HS-5 (cell line): ENCODE measurements around the gene SGCD.
A peak's percentile ranks its signal among the peaks of the same experiment; 100 is the strongest.

Experiments
- DNase-seq: peaks from one replicate; pipeline ENCODE4 v3.0.0-alpha.2; 2012; ENCODE audit warnings: low read depth

SGCD gene

DNA sequence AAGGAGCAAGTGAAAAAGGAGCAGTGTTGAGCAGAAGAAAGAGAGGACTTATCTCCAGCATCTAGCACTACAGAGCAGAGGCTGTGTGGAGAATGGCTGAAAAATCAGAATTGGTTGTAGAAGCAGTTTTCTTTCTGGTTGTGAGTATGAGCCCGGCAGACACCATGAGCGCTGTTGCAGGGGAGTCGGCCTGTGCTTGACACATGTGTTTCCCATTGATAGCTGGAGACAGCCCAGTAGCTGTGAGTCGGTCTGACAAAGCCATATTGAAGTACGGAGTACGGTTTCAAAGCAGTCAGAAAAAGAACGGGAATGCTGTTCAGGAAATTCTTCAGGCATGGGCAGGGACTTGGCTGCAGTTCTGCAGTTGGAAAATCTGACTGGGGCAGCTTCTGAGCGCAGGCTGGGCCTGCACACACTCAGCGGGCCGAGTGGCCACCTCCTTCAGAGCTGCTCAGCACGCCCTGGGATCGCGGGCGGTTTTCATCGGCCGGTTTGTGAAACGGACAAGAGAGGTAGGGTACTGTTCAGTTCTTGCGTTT, at the start of gene SGCD:
Gene SGCD, plus strand, starts transcription at position 447 of the 542 bp plus-strand sequence.
- DNase-seq = peak; percentile 20

DNA sequence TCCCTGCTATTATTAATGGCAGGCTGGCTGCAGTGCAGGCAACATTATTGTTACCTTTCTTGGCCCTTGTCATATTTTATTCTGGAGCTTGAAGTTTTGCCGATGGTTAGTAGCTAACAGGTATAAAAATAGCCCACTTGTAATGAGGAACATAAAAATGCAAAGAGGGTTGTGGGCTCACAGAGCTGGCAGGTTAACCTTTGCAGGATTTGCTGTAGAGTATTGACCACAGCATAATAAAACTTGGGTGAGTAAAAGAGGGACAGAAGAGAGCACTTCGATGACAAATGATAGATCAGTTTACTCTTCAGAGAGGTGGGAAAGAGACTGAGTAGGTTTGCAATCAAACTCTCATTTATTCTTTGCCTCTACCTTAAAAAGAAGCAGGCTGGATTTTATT, 49.7 kb upstream of the SGCD start:
- no peak for DNase-seq

DNA sequence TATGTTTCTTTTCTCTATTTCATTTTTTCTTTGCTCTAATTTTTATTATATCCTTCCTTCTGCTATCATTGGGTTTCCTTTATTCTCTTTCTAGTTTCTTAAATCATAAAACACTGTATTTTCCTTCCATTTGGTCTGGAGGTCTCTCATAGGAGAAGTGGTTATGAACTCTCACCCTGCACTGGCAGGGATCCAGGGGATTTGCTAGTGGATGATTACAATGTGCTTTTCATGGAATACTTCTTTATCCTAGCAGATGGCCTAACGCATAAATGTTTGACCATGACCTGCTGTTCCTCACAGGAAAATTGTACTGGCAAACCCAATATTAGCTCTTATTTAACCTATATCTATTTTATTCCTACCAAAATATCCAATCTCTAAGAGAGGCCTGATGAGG, 31.5 kb upstream of the SGCD start:
- no peak for DNase-seq

DNA sequence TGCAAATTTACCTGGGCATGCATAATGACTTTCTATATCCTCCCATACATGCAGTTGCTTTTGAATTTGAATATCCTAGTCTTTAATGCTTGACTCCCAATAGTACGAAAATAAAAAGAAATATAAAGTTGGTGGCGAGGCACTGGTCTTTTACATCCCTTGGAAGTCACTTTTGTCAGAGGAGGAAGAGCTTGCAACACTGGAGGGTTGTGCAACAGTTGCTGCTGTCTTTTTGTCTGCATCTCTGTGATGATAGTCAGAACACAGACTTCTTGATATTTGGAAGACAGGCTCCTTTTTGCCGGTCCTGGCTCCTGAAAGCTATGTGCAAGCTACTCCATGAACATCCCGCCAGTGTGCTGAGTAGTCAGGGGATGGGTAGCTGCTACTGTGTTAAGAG, 16.8 kb upstream of the SGCD start:
- no peak for DNase-seq

DNA sequence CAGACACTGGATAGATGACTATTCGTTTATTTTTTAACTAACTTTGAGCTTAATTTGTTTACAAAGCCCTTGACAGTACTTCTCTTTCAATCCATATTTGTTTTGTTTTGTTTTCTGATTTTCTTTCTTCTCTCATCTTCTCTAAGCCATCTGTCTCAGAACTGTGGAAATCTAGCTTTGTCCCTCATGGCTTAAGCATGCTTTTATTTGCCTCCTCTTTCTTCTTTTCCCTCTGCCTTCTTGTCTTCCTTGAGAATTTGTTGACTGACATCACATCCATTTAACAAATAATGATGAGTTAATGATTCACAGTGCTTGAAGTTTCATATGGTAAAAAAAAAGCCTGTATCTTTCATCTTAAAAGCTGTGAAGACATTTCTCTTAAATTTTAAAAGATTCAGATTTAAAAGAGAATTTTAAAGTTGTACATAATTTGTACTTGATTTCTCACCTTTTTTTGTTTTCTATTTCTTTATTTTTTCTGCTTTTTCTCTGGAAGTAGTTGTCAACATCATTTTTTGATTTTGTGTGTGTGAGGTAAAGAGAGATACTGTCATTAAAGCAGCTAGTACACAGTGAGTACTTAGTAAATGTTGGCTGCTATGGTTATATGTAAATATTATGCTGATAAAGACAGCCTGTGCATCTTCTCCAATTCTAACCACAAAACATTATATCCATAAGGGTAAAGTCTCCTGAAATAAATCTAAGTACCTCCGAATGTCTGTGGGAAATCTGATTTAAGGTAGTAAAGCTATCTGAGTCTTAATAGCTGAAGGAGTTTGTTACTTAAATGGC, 13.9 kb upstream of the SGCD start:
- no peak for DNase-seq

DNA sequence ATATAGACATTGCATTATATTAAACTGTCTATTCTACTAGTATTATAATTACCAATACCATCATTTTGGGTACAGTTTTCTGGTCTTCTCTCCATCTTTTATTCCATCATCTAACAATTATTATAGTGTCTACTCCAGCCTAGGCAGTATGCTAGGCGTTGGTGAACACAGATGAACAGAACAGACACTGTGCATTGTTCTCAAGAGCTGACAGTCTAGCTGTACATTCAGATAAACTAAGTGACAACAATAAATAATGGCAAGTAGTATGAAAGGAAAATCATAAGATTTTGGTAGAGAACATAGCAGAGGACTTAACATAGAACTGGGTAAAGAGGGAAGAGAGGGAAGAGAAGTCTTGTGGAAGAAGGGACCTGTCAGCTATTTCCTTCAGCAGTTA, 12.5 kb upstream of the SGCD start:
- DNase-seq = no peak

DNA sequence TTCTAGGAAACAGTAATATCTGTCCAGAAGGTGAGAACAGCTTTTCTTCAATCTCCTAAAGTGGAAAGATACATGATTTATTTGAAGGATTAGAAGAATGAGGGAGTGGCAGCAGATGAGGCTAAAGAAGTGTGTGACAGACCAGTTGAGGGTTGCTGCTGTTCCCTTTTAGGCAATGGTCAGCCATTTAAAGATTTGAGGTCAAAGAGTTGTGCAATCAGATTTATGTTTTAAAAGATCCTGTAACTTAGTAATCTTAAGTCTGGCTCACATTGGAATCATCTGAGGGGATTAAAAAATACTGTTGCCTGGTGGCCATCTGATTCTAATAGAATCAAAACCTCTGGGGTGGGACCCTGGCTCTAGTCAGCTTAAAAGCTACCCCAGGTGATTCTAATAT, 4.3 kb upstream of the SGCD start:
- no peak for DNase-seq

DNA sequence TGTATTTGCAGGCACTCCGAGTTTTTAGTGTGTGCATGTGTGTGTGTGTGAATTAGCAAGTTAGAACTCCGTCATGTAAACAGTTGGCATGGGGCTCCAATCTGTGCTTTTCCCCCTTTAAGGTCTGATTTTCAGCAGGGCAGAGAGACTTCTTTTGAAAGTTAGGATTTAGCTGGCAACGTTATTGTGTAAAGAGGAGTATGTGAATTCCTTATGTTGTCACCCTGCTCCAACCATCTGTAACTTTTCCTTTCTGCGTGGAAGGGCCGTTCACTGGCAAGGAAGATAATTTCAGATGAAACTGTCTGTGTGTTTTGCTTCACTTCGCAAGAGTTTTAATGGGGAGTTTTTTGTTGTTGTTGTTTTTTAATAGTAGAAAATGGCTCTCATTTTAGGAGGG, 332 bp downstream of the SGCD start:
- DNase-seq = no peak

DNA sequence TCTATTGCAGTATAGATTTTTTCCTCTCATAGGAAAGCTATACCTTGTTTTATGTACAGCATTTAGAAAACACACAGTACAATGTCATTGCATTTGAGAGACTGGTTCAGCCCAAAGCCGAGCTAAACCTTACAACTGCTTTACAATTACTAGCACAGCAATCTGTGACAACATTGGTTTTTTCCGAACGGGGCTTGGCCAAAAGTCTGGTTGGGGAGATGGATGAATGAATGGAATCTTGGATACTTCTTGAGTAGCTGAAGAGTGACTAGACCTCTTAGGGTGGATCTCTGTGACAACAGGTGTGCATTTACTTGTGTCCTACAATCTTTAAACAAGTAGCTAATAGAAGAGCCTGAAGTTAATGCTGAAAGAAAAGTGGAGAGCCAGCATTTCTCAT, 1.2 kb downstream of the SGCD start:
- DNase-seq = no peak

DNA sequence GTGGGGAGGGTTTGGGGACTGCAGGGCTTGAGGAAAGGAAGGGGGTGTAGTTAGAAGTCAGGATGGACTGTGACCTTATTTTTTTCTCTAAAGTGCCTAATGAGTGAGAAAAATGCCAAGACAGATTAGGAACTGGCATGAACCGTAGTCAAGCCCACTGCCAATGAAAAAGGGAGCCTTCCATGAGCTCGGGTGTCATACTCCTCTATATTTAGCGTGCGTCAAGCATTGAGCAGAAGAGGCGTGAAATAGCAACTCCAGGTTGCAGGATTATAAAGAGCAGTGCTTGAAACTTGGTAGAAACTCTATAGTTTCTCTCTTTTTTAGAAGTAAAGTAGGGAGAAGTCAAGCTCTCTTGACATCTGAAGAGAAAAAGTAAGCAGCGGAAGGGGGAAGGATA, 1.8 kb downstream of the SGCD start:
- DNase-seq = no peak

DNA sequence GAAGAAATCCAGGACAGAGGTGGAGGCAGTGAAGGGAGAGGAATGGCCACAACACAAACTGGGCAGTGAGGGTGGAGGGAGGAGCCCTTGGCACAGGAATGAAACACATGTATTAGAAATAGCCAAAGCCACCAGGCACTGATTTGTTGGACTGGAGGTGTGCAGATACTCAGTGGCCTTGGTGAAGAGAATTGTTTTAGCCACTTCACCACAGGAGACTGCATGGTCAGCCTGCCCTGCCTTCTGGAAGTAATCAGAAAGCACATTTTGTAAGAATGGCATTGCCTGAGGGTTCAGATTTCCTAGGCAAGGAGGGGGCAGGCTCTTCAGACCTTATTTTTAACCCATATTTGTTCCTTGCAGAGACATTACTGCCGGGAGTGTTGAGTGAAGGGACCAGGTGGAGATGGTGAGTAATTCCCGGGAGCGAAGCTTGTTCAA, 2.2 kb downstream of the SGCD start:
- DNase-seq = no peak

DNA sequence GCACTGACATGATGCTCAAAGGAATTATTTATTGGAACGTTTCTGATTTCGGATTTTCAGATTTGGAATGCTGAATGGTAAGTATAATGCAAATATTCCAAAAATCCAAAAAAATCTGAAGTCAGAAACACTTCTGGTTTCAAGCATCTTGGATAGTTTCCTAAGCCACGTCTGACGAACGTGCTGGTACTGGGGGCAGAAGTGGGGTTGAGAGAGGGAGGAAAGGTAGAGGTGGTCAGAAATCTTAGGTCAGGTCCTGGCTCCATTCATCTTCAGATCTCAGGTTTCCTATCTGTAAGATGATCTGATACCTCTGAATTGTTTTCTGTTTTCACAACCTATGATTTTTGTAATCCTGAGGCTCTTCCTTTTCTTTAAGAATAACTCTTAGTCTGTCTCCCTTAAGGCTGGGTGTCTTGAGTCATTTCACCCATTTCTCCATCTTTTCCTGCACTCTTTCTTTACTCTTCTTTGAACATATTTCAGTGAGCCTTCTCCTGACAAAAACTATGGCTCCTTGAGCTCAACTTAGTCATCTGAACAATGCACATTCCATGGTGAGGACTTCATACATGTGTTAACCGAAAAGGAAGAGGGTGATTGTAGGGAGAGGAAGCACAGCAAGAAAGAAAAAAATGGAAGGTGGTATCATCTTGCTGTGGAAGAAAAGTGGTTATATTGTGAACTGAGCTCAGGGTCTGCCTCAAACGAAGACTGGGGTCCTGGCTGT, 3.3 kb downstream of the SGCD start:
- no peak for DNase-seq

DNA sequence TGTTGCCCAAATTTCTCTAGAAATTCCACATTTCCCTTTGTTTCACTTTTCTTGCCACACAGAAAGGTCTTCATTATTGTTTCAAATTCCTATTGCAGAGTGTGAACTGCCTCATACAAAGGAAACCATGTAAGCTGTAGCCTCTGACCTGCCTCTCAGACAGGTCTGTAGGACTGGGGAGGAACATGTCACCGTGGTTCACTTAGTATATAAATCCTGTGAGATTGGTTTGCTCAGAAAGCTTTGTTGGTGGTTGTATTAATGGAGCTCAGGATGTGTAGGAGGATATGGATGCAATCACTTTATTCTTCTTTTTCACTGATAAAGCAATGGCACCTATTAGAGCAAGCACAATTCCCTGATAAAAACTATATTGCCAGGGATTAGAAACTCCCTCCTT, 4.2 kb downstream of the SGCD start:
- DNase-seq = no peak

DNA sequence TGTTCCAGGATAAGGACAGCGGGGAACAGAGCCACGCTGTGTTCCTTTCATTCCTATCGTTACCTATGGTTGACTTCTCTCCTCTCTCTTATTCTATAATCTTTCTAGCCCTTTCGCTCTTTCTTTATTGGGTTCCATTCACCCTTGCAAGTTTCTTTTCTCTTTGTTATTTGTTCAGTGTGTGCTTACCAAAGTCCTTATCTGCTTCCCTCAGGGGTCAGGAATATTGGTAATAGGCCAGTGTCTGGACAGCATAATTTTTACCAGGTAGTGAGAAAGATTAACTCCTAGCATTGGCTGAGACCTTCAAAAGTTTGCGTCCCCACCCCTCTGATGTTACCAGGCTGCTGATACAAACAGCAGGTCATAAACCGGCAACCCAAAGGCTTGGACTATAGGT, 4.9 kb downstream of the SGCD start:
- no peak for DNase-seq

DNA sequence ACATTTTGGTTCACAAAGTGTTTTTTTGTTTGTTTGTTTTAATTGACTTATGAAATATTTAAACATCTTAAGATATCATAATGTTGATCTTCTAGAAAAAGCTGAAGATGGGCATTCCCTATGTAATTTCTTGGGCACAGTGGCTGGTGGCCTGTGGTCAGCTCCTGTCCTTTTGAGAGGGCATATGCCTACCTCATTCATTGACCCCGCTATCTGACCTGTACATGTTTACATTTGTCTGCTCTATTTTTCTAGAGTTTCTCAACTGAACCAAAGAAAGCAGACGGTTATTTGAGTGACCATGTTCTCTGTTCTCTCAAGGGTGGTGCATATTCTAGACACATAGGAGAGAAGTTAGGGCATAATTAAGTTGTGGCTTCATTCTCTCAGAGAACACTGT, 5.3 kb downstream of the SGCD start:
- DNase-seq = no peak

DNA sequence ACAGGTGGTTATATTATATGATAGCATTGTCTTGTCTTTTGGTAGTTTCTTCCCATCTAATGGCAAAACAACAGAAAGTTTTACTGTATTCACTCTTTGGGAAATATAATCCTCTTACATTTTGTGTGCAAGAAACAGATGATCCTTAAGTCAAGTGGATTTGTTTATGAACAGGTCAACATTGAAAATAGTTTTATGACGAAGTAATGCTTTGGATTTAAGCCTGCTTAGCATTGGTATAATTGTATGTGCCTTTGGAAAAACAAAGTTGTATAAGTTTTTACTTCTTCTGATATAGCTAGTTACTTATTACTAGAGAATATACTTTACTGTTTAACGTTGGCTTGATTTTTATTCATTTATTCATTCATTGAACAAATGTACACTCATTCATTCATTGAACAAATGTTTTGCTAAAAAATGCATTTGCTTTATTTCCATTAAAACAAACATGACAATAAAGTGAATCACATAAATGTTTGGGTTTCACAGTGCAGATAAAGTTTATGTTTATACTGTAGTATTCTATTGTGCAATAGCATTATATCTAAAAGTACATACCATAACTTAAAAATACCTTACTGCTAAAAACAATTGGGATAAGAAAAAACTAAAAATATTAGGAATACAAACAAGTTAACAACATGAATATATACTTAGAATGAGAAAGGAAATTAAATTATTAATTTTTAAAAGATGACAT, 12.3 kb downstream of the SGCD start:
- no peak for DNase-seq

DNA sequence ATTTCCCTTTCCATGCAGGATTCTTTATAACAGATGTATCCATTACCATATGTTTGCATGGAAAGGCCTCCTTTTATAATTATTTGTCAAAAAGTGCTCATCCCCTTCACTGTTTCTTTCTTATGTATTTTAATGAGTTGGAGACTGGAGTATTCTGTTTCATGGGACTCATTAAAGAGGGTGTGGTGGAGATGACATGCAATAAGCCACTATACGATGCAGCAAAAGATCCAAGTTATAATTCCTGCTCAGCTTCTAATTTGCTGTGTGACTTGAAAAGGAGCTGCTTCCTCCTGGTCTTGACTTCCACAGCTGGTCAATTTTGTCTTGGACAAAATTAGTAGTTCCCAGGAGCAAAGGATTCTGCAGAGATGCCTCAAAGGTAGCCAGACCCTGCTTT, 13.9 kb downstream of the SGCD start:
- DNase-seq = no peak

DNA sequence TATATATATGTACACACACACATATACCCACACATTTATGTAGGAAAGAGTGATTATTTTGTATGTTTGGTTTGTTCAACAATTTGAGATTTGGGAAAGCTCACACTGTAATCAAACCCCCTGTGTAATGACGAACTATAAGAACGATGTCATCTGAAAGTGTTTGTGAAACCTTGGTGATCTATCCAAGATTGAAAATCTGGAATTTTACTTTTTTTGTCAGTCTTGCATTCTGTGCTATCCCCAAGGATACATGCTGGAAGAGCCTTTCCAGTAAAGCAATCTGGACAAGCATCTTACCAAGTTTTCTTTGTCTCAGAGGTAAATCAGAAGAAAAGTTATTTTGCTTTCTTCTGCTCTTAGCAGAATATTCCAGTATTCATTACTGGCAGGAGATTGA, 23.3 kb downstream of the SGCD start:
- DNase-seq = no peak

DNA sequence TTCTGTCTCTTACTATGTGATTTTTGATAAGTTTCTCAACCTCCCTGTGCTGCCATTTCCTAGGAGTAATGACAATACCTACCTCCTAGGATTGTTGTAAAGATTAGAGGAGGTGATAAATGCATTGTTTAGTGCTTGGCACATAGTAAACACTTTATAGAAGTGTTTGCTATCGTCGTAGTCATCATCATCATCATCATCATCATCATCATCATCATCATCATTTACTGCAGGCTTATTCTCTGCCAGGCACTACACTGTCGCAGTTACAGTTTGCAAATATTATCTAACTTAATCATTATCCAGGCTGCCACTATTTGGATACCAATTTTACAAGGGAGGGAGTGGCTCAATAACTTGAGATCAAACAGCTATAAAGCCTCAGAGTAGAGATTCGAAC, 24.5 kb downstream of the SGCD start:
- no peak for DNase-seq

DNA sequence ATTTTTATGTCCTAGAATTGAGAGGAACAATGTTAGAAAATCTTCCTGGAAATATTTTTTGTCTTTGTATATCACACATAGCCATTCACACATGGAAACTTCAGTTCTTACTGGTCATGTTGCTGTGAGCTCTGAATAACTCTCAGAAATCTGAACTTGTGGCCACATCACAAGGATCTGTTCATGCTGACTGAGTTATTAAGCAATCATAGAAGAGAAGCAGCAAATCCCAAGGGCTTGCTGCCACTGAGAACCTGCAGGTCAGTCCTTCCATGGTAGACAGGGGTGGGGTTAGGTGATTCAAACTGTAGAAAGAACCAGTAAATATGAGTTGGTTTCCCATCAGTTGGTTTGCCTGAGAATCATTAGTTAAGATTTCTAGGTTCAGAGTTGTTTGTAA, 27.6 kb downstream of the SGCD start:
- DNase-seq = no peak

DNA sequence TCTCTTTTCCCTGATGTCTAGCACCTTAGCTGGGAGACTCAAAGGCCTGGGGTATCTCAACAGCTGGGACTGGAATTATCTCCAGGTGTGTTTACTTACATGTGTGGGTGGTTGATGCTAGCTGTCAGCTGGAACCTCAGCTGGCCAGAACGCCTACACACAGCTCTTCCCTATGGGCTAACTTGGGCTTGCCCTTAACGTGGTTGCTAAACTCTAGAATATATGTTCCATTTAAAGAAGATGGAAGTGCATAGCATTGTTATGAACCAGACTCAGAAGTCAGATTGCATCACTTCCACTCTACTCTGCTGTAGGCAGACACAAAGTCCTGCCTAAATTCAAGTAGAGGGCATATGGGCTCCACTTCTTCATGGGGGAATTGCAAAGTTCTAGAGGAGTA, 29.3 kb downstream of the SGCD start:
- no peak for DNase-seq

DNA sequence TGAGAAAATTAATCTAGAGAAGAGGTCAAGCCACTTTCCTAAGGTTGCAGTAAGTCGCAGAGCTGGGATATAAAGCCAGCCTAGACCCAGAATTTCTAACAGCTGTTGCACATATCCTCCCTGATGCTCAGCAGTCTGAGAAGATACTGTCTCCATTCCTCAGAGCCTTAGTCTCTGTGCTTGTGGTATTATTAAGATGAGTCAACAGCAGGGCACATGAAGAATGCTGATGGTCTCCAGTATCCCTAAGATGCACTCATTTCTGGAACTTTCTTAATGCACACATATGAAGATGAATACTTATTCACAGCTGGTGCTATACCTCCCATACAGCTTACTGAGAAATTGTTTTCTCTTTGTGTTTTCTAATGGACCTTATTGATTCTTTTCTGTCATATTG, 32.5 kb downstream of the SGCD start:
- peak; percentile 44 for DNase-seq
